Thoracic aorta (tissue), 2 donors: ENCODE data around the gene P3H2. TPM values are rescaled to one million over a fixed set of nuclear protein-coding genes. Genes with fewer than 3 reads are reported as not detected.

Experiments used
- ATAC-seq: fragments of 150-250 bp; one replicate; pipeline ENCODE4 v1.8.0; 2017; ENCODE audit warnings: low read depth; ENCODE audit not compliant: insufficient number of reproducible peaks, low FRiP score
- DNase-seq: peaks from one replicate; pipeline ENCODE4 v3.0.0-alpha.2; 2020; ENCODE audit warnings: low spot score
- H3K27ac ChIP-seq, 2 donors: fragments of 200-600 bp; sonication (generic); 1 replicate in 1 of 2; 2 replicates in 1 of 2; pipeline ENCODE4 v1.5.1; 2016; ENCODE audit warnings: mild to moderate bottlenecking in 2 of 2, moderate library complexity in 2 of 2
- H3K27me3 ChIP-seq: fragments of 200-600 bp; sonication (generic); replicated peaks from 2 replicates; pipeline ENCODE4 v1.6.0; 2016; ENCODE audit warnings: mild to moderate bottlenecking; ENCODE audit not compliant: insufficient read depth
- H3K36me3 ChIP-seq: fragments of 200-600 bp; sonication (generic); one replicate; pipeline ENCODE4 v1.5.1; 2016
- H3K4me1 ChIP-seq, 2 donors: fragments of 200-600 bp; sonication (generic); 1 replicate in 1 of 2; 2 replicates in 1 of 2; pipeline versions ENCODE4 v1.5.1 to v1.6.0; 2016; ENCODE audit warnings: low read depth in 2 of 2, mild to moderate bottlenecking in 1 of 2; ENCODE audit not compliant: control insufficient read depth in 1 of 2
- H3K4me3 ChIP-seq: fragments of 200-600 bp; sonication (generic); 2 replicates; pipeline ENCODE4 v1.5.1; 2016; ENCODE audit warnings: mild to moderate bottlenecking
- H3K9me3 ChIP-seq: fragments of 200-600 bp; sonication (generic); 2 replicates; pipeline ENCODE4 v1.5.1; 2016
- CTCF ChIP-seq: fragments of 200-600 bp; sonication (generic); IDR thresholded peaks from one replicate; pipeline ENCODE4 v1.5.1; 2019; ENCODE audit warnings: antibody characterized with exemption
- total RNA-seq, 2 donors: library from RNA; depleted of rRNA; stranded (reverse); fragments of >200 nt; gene quantifications; one replicate each; pipeline versions ENCODE4 v1.1.0 to v1.2.3, GENCODE V29; 2016

P3H2 gene
- total RNA-seq, 2 donors from 2014 or later: 19.3 to 28.4 TPM

GRCh38 chr3:190026154-190026553, 94.5 kb downstream of the P3H2 start:
- peaks cover 0 to 8% of the 10 kb centered on the region in 2 donors for H3K4me1 ChIP-seq
- DNase-seq (no peak), ATAC-seq (no peak)
- H3K9me3 ChIP-seq: no peaks in the 10 kb centered on the region
- no peaks in the 10 kb centered on the region for H3K27me3 ChIP-seq
- no peak overlapping the region for H3K27ac ChIP-seq
- no peak overlapping the region for H3K4me3 ChIP-seq
- TF ChIP-seq CTCF: no peak
- no peaks in the 10 kb centered on the region for H3K36me3 ChIP-seq

GRCh38 chr3:190024912-190025311, 95.8 kb downstream of the P3H2 start:
- H3K4me1 ChIP-seq: peaks cover 0 to 8% of the 10 kb centered on the region in 2 donors
- DNase-seq (no peak), ATAC-seq (no peak)
- no peaks in the 10 kb centered on the region for H3K27me3 ChIP-seq
- no peaks in the 10 kb centered on the region for H3K36me3 ChIP-seq
- no peaks in the 10 kb centered on the region for H3K9me3 ChIP-seq
- no peak for TF ChIP-seq CTCF
- no peak overlapping the region for H3K4me3 ChIP-seq
- H3K27ac ChIP-seq: no peak overlapping the region

- no peak for DNase-seq
Observed at GRCh38 chr3:190019844-190020243, 100.9 kb downstream of the P3H2 start.

GRCh38 chr3:190019006-190019405, 101.7 kb downstream of the P3H2 start:
- Histone ChIP-seq H3K4me1 (peaks cover 0 to 7% of the 10 kb centered on the region in 2 donors), H3K36me3 (no peaks in the 10 kb centered on the region), H3K27ac (no peak overlapping the region), H3K9me3 (no peaks in the 10 kb centered on the region), H3K27me3 (no peaks in the 10 kb centered on the region), H3K4me3 (no peak overlapping the region)
- no peak for ATAC-seq
- no peak for TF ChIP-seq CTCF
- no peak for DNase-seq

More at GRCh38 chr3:190019844-190020243, 100.9 kb downstream of the P3H2 start:
- peaks cover 0 to 11% of the 10 kb centered on the region in 2 donors for H3K4me1 ChIP-seq
- H3K27ac ChIP-seq: no peak overlapping the region
- no peaks in the 10 kb centered on the region for H3K27me3 ChIP-seq
- H3K4me3 ChIP-seq: no peak overlapping the region
- no peaks in the 10 kb centered on the region for H3K36me3 ChIP-seq
- TF ChIP-seq CTCF: no peak
- H3K9me3 ChIP-seq: no peaks in the 10 kb centered on the region
- ATAC-seq: no peak

- DNase-seq (no peak), ATAC-seq (no peak)
- TF ChIP-seq CTCF: no peak
- no peaks in the 10 kb centered on the region for H3K27me3 ChIP-seq
- no peak overlapping the region for H3K27ac ChIP-seq
- H3K4me3 ChIP-seq: no peak overlapping the region
- H3K4me1 ChIP-seq: peaks cover 0 to 7% of the 10 kb centered on the region in 2 donors
- no peaks in the 10 kb centered on the region for H3K36me3 ChIP-seq
- H3K9me3 ChIP-seq: no peaks in the 10 kb centered on the region
Observed at GRCh38 chr3:190018460-190018859, 102.2 kb downstream of the P3H2 start.
